HepG2 (cell line): ENCODE measurements around the gene TTLL13. TPM values are rescaled to one million over a fixed set of nuclear protein-coding genes. Genes with fewer than 3 reads are reported as not detected.

Experiments used
- ATAC-seq: fragments of 200-7000 bp; cut with Tn5 transposase; 3 replicates; pipeline ENCODE4 v1.9.1; 2020; ENCODE audit warnings: mild to moderate bottlenecking, moderate library complexity
- BruUV-seq: library from RNA; stranded (reverse); fragments of 400-500 nt; replicated peaks from 2 replicates; lab custom pipeline; 2021; lab: Mats Ljungman, UMichigan
- CTCF ChIA-PET: fragments of 300-600 bp; formaldehyde crosslinking; extraction: SDS; loops from one replicate; lab custom pipeline; 2021; ENCODE audit warnings: low total read pairs, inconsistent platforms, low intra/inter-chr PET ratio; lab: Yijun Ruan, JAX
- POLR2A ChIA-PET: fragments of 350-600 bp; sonication (Branson Sonifier 250); formaldehyde crosslinking; loops from one replicate; lab custom pipeline; 2020; ENCODE audit warnings: antibody characterized with exemption, inconsistent platforms; lab: Yijun Ruan, JAX
- DNase-seq: peaks from one replicate; pipeline ENCODE4 v3.0.0-alpha.2; 2015; ENCODE audit warnings: low spot score
- FAIRE-seq: peaks from 3 replicates; lab custom pipeline; 2011; peaks lifted over from hg19 to GRCh38; lab: Jason Lieb, UNC
- H2AFZ ChIP-seq: one replicate; pipeline ENCODE4 v1.6.1; 2011; ENCODE audit warnings: low read length, inconsistent platforms
- H3K27ac ChIP-seq: fragments of 300-600 bp; 3 replicates; pipeline ENCODE4 v1.8.0; 2011; ENCODE audit warnings: mixed run types, mild to moderate bottlenecking, mixed read lengths, low read length, inconsistent platforms; ENCODE audit not compliant: insufficient read depth; ENCODE audit errors: extremely low read length
- H3K27me3 ChIP-seq, 2 experiments: fragments of 200-600 bp in 1 of 2; 2 replicates in 1 of 2; 3 replicates in 1 of 2; pipeline versions ENCODE4 v1.6.0 to v1.8.0; 2011; ENCODE audit warnings: low read length in 2 of 2, mild to moderate bottlenecking in 2 of 2, moderate library complexity in 2 of 2, inconsistent platforms in 1 of 2; ENCODE audit not compliant: insufficient read depth in 2 of 2, control insufficient read depth in 1 of 2
- H3K36me3 ChIP-seq, 2 experiments: fragments of 200-600 bp in 1 of 2; replicated peaks in 1 of 2; 2 replicates in 1 of 2; 3 replicates in 1 of 2; pipeline versions ENCODE4 v1.5.1 to v1.8.0; 2011; ENCODE audit warnings: low read length in 2 of 2, inconsistent platforms in 1 of 2; ENCODE audit not compliant: insufficient read depth in 2 of 2, control insufficient read depth in 1 of 2
- H3K4me1 ChIP-seq: 2 replicates; pipeline ENCODE4 v1.5.1; 2012; ENCODE audit warnings: low read length, inconsistent platforms; ENCODE audit not compliant: insufficient read depth
- H3K4me2 ChIP-seq: 2 replicates; pipeline ENCODE4 v1.6.0; 2011; ENCODE audit warnings: low read depth, low read length, inconsistent platforms
- H3K4me3 ChIP-seq, 3 experiments: fragments of 200-600 bp in 1 of 3; sonication (generic), shearing (Covaris generic) in 1 of 3; replicated peaks in 1 of 3; 2 replicates each; pipeline ENCODE4 v1.5.1; 2011 to 2016; ENCODE audit warnings: low read length in 3 of 3, inconsistent platforms in 2 of 3, low read depth in 2 of 3, mild to moderate bottlenecking in 2 of 3, control low read depth in 1 of 3, mixed read lengths in 1 of 3; ENCODE audit not compliant: insufficient read depth in 1 of 3
- H3K79me2 ChIP-seq: one replicate; pipeline ENCODE4 v1.6.1; 2011; ENCODE audit warnings: low read length, inconsistent platforms; ENCODE audit not compliant: insufficient read depth
- H3K9ac ChIP-seq: 2 replicates; pipeline ENCODE4 v1.6.0; 2011; ENCODE audit warnings: mild to moderate bottlenecking, low read depth, low read length, inconsistent platforms; ENCODE audit not compliant: insufficient read depth
- H3K9me3 ChIP-seq: 2 replicates; pipeline ENCODE4 v1.5.1; 2012; ENCODE audit warnings: mild to moderate bottlenecking, low read length
- H4K20me1 ChIP-seq: 2 replicates; pipeline ENCODE4 v1.6.0; 2011; ENCODE audit warnings: inconsistent platforms, mild to moderate bottlenecking, low read length, moderate library complexity; ENCODE audit not compliant: insufficient read depth
- GABPA ChIP-seq, 2 experiments: IDR thresholded peaks; 2 replicates each; pipeline ENCODE4 v1.6.1; 2011 to 2016; ENCODE audit warnings: low read depth in 2 of 2, low read length in 1 of 2, missing biosample characterization in 1 of 2, missing genetic modification characterization in 1 of 2
- HOXA3 ChIP-seq: sonication (generic); formaldehyde crosslinking; IDR thresholded peaks from 2 replicates; pipeline ENCODE4 v1.5.0; 2020; ENCODE audit warnings: missing genetic modification reagents
- JDP2 ChIP-seq: sonication (generic); formaldehyde crosslinking; IDR thresholded peaks from 2 replicates; pipeline ENCODE4 v1.8.1; 2022; ENCODE audit warnings: missing genetic modification reagents, borderline replicate concordance
- PRDM10 ChIP-seq: sonication (generic); formaldehyde crosslinking; IDR thresholded peaks from 2 replicates; pipeline ENCODE4 v1.4.0; 2020; ENCODE audit warnings: low read depth, missing genetic modification reagents
- RAD21 ChIP-seq: fragments of 450-650 bp; formaldehyde crosslinking; IDR thresholded peaks from 2 replicates; pipeline ENCODE4 v1.5.0; 2020; ENCODE audit warnings: mild to moderate bottlenecking
- SAP130 ChIP-seq: IDR thresholded peaks from 2 replicates; pipeline ENCODE4 v1.6.1; 2016; ENCODE audit warnings: low read depth
- SMC3 ChIP-seq: IDR thresholded peaks from 2 replicates; pipeline ENCODE4 v1.6.1; 2011; ENCODE audit warnings: low read length, improper control_type of control experiment
- TEAD3 ChIP-seq: optimal IDR thresholded peaks from 2 replicates; pipeline ENCODE3; 2016; ENCODE audit warnings: borderline replicate concordance
- XRCC5 ChIP-seq: fragments of 200-400 bp; formaldehyde crosslinking; optimal IDR thresholded peaks from 2 replicates; pipeline ENCODE3; 2017; ENCODE audit warnings: mild to moderate bottlenecking, low read length
- ZBTB37 ChIP-seq: sonication (generic); formaldehyde crosslinking; IDR thresholded peaks from 2 replicates; pipeline ENCODE4 v1.4.0; 2020; ENCODE audit warnings: mild to moderate bottlenecking, missing genetic modification reagents
- ZNF143 ChIP-seq: sonication (generic); formaldehyde crosslinking; IDR thresholded peaks from 2 replicates; pipeline ENCODE4 v1.4.0; 2020; ENCODE audit warnings: missing genetic modification reagents
- ZNF232 ChIP-seq: sonication (generic); formaldehyde crosslinking; IDR thresholded peaks from 2 replicates; pipeline ENCODE4 v1.4.0; 2020; ENCODE audit warnings: missing genetic modification reagents, borderline replicate concordance
- WGBS: methylation state at CpG from one replicate; pipeline ENCODE4 v1.1.6; 2017; ENCODE audit warnings: low lambda C conversion rate; 5-methylcytosine and 5-hydroxymethylcytosine counted together
- in situ Hi-C: cut with HindIII; loops from 2 replicates; pipeline ENCODE4 v1.10.0; 2017; ENCODE audit warnings: low pct_unique_long_range_greater_than_20kb; ENCODE audit not compliant: extremely low pct_ligation_motif_present
- intact Hi-C: fragments of 100-400 bp; cut with micrococcal nuclease; formaldehyde crosslinking; loops from one replicate; pipeline ENCODE4 v1.10.0; 2022; ENCODE audit not compliant: unreplicated experiment
- polyA plus RNA-seq, 8 experiments: library from polyadenylated mRNA; depleted of rRNA in 3 of 8; stranded (reverse) in 7 of 8; unstranded in 1 of 8; fragments of >200 nt; fragmentation: Illumina TruSeq in 4 of 8; extraction: Trizol in 4 of 8; gene quantifications; 2 replicates each; pipeline versions ENCODE4 v1.2.1 to v1.2.3, GENCODE V29; 2011 to 2016; ENCODE audit warnings: low read depth in 4 of 8, missing spikeins in 1 of 8, mixed read lengths in 1 of 8; ENCODE audit not compliant: insufficient read depth in 1 of 8
- total RNA-seq, 5 experiments: library from RNA; depleted of rRNA; stranded (reverse); fragments of >200 nt; fragmentation: Illumina TruSeq; extraction: Trizol; gene quantifications; 2 replicates each; pipeline ENCODE4 v1.2.3, GENCODE V29; 2016; ENCODE audit warnings: low read depth in 1 of 5

Gene TTLL13
- total and polyA plus RNA-seq, 2 of the 13 experiments (the other 11 are each of a cell fraction or from before 2014, with no cell fraction given) = 0.07 to 0.29 TPM

- H3K4me1 ChIP-seq = peaks cover 28% of the 10 kb centered on the region
- in situ Hi-C loops (no loop called here), intact Hi-C loops (loop anchor here (5.0 kb wide), 1 partner anchor 35 kb away; the partner anchor contains the start of gene NGRN)
- no peaks in the 10 kb centered on the region for H3K9me3 ChIP-seq
- H3K4me3 ChIP-seq = peak overlapping the region in 1 of 3 experiments; percentile 86; a peak in 2 of 6 replicates
- peaks cover 8% of the 10 kb centered on the region for H3K79me2 ChIP-seq
- no TSS peak for BruUV-seq
- H3K27me3 ChIP-seq = no peaks in the 10 kb centered on the region; a peak in 1 of 5 replicates
- DNase-seq = no peak
- peaks cover 11 to 38% of the 10 kb centered on the region in 2 experiments for H3K36me3 ChIP-seq
- H3K27ac ChIP-seq = no peak overlapping the region
- no peak for FAIRE-seq
- no peak for TF ChIP-seq TEAD3 (CRISPR knock-in tag)
- no peak for TF ChIP-seq ZNF232
- peak; percentile 17; the same call in 1 of the 2 replicates for TF ChIP-seq SAP130 (CRISPR knock-in tag)
- no peak for TF ChIP-seq GABPA (IDR thresholded peaks at IDR 0.05; ENCODE audit: low read depth, low read length)
- TF ChIP-seq GABPA (CRISPR knock-in tag; IDR thresholded peaks at IDR 0.05; ENCODE audit: low read depth) = no peak
- H2AFZ ChIP-seq = no peak overlapping the region
- no peak for ATAC-seq
- H4K20me1 ChIP-seq = no peaks in the 10 kb centered on the region
- peak overlapping the region; percentile 15 for H3K9ac ChIP-seq
- ChIA-PET CTCF (interaction anchor here (1.4 kb wide), 1 partner anchor 89 kb away, joined by 3 read pairs; no protein-coding TSS in a partner anchor), POLR2A (interaction anchor here (1.3 to 2.0 kb wide), 4 partner anchors 31 to 66 kb away, joined by 3 to 12 read pairs (median 8); partner anchors contain the start of genes NGRN and SEMA4B)
- H3K4me2 ChIP-seq = peak overlapping the region; percentile 89
- 89% methylated on average over 12 of the region's 13 CpGs for WGBS
Measured at GRCh38 chr15:90232196-90232595, 17.2 kb upstream of the TTLL13 start.

GRCh38 chr15:90232941-90233386 is 16.4 kb upstream of the TTLL13 start:
- Histone ChIP-seq H3K27ac (peak overlapping the region; percentile 94), H3K27me3 (no peaks in the 10 kb centered on the region; a peak in 1 of 5 replicates), H3K4me3 (peak overlapping the region; percentile 73 to 86 (median 80)), H2AFZ (no peak overlapping the region), H3K79me2 (peaks cover 8% of the 10 kb centered on the region), H3K9ac (peak overlapping the region; percentile 83), H3K36me3 (peaks cover 11 to 36% of the 10 kb centered on the region in 2 experiments), H4K20me1 (no peaks in the 10 kb centered on the region), H3K4me2 (peak overlapping the region; percentile 89), H3K4me1 (peaks cover 28% of the 10 kb centered on the region), H3K9me3 (no peaks in the 10 kb centered on the region)
- BruUV-seq = no TSS peak
- ChIA-PET POLR2A (interaction anchor here (0.5 to 4.5 kb wide), 10 partner anchors 12 to 100 kb away, joined by 3 to 50 read pairs (median 8); partner anchors contain the start of genes NGRN, SEMA4B and TTLL13), CTCF (interaction anchor here (0.9 to 1.4 kb wide), 3 partner anchors 13 to 89 kb away, joined by 3 to 4 read pairs (median 3); no protein-coding TSS in a partner anchor)
- FAIRE-seq = peak; percentile 34
- in situ Hi-C loops = no loop called here
- WGBS = under 1% methylated on average over 9 of the region's 9 CpGs
- intact Hi-C loops = loop anchor here (5.0 kb wide), 1 partner anchor 34 kb away; the partner anchor contains the start of gene NGRN
- no peak for DNase-seq
- ATAC-seq = peak; percentile 2
- TF ChIP-seq PRDM10 (CRISPR knock-in tag) (0 out of 2 replicates have a peak, but pooled peaks have one; percentile 18), RAD21 (CRISPR knock-in tag) (peak; percentile 85), XRCC5 (peak; percentile 70), SMC3 (0 out of 2 replicates have a peak, but pooled peaks have one; percentile 42), HOXA3 (no peak; the same call in 1 of the 2 replicates), ZBTB37 (CRISPR knock-in tag) (peak; percentile 16; the same call in 1 of the 2 replicates), JDP2 (CRISPR knock-in tag) (no peak), ZNF143 (CRISPR knock-in tag) (0 out of 2 replicates have a peak, but pooled peaks have one; percentile 4)
